Stimulated activated naive CD4-positive, alpha-beta T cell (primary cell): ENCODE results near the gene ANKRD23.
"Not testable (repeated sequence)": the region's sequence is repeated elsewhere in the genome, so short reads cannot be mapped to it uniquely, and the experiment has no call there.

Experiments
- DNase-seq, 6 experiments: peaks; one replicate each; lab custom pipeline; 2025; lab: John Stamatoyannopoulos, UW

The ANKRD23 gene

GRCh38 chr2:96843538-96844268 is at the start of gene ANKRD23:
ANKRD23 (minus strand) TSS chr2:96844021; CDS start chr2:96843992, 29 bp downstream.
- DNase-seq = no peak

- DNase-seq = peak in 3 of 6 experiments; percentile 22 to 55 (median 39)
These were observed 47.9 kb upstream of the ANKRD23 start for GRCh38 chr2:96891591-96892333.

DNA sequence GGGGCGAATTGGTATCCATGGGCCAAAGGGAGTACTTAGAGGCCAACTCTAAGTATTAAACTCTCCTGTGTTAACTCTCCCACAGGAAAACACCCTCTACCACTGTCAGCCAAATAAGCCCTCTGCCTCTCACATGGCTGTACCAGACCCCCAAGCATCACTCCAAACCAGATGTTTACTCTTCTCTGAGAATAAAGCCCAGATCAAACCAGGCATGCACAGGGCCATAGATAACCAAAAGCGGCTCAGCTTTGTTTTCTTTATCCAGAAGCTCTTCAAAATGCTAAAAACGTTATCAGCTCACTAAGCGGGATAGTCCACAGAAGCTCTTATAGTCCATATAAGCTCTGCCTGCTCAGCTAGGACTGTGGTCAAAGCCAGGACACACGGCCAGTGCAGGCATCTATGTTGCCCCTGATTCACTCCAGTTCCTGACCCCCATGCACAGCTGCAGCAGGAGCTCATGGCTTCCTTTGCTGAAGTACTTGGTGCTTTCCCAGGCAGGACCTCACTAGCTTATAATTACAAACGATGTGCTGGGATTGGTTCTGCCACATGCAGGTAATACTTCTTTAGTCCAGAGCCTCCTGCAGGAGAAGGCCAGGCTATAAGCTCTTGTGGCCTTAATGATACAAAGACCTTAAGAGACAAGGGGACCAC is 47.0 kb upstream of the ANKRD23 start:
- no peak for DNase-seq

GRCh38 chr2:96890252-96890651 is 46.4 kb upstream of the ANKRD23 start:
- DNase-seq = no peak

DNA sequence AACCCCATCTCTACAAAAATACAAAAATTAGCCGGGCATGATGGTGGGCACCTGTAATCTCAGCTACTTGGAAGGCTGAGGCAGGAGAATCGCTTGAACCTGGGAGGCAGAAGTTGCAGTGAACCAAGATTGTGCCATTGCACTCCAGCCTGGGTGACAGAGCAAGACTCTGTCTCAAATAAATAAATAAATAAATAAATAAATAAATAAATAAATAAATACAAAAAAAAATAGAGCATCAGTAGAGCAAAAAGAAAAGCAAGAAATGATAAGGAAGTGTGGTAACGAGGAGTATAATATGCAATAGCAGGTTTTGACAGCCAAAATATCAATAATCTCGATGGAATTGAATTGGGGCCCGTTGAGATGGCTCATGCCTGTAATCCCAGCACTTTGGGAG is 45.7 kb upstream of the ANKRD23 start:
- DNase-seq = not testable (repeated sequence)

DNA sequence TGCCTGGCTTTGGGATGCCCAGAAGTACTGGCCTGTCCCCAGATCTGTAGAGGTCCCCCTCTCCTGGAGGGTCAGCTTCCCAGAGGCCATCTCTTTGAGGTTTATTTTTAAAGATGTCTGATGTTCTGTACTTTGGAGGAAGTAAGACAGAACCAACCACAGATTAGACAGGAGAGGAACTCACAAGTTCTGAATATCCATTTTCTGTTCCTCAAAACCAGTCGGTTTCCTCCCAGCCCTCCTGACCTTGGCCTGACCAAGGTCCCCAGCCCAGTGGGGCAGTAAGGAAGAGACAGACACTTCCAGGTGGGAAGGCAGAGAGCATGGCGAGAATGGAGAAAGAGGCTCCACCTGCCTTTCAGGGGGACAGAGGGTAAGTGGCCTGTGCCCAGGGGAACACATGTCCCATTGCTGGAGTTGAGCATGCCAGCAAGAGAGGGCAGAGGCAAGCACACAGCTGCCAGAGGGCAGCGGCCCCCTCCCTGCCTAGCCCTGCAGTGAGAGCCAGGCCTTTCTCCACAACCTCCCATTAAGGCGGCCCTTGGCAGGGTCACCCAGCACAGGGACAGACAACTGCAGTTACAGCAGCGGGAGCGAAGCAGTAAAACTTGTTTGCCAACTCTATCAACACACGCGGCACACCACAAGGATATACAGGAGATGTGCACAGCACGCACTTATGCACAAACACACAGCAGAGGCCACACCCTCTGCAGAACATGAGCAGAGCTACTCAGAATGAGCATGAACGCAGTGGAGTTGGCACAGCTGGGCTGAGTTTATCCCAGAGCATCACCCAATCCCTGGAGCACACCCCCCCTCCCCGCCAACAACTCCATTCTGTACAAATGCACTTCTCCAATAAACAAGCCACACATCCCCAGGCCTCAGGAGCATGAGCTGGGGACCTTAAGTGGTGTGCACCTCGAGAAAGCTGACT is 44.5 kb upstream of the ANKRD23 start:
- DNase-seq = no peak

GRCh38 chr2:96887493-96888012 is 43.7 kb upstream of the ANKRD23 start:
- DNase-seq = no peak

DNA sequence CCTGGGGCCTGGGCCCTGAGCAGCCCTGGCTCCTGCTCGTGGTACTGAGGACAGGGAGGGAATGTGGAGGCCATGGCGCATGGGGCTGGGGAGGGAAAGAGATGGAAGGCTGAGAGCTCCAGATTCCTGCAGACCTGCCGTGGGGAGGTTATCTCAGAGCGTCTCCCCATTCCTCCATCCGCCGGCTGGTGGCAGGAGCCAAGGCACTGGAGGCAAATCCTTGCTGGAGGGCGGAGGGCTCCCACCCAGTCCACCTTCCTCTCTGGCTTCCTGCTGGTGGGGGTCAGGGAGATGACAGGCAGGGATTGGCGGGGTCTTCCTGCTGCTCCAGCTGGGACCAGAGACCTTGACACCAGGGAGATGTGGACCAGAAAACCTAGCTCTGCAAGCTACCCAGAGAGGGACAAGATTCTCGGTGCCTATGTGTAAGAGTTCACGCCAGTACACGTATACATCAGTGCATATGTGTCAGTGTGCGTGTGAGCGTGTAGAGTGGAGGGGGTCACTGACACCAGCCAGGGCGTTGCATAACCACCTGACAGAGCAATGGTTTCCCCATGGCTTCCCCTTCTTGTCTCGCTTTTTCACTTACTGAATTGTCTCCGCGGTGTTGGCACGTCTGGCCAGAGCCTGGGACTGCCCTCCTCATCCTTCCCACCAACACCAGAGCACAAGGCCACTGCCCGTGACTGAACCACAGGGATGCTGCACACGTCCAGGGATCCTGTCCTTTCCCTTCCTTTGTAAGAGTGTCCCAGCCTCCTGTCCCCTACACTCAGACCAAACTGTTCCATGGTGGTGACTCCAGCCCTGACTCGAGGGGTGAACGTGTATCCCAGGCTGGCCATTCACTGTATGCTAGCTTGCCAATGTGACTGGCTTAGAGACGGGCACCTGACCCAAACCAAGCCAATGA is 41.9 kb upstream of the ANKRD23 start:
- no peak for DNase-seq

- DNase-seq = no peak
These were observed 40.7 kb upstream of the ANKRD23 start for GRCh38 chr2:96884299-96885094.

GRCh38 chr2:96883306-96883705 is 39.5 kb upstream of the ANKRD23 start:
- DNase-seq = no peak

- no peak for DNase-seq
These were observed 39.1 kb upstream of the ANKRD23 start for GRCh38 chr2:96882906-96883305.

DNA sequence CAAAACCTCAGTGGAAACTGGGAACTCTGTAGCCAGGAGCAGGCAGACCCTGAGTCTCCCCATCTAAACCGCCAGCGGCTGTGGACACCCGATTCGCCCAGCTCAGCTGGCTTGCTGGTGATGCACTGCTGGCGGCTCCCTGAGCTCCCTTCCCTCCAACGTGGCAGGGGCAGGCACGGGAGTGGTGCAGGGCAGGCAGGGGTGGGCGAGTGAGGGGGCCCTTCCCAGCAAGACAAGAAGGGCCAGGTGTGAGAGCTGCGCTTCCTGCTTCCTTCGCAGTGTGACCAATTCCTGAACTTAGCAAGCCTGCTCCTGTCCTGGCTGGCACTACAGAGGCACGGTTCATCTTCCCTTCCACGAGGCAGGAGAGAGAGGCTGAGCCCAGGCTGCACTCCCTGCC is 38.4 kb upstream of the ANKRD23 start:
- DNase-seq = no peak

GRCh38 chr2:96881349-96882195 is 37.8 kb upstream of the ANKRD23 start:
- no peak for DNase-seq

DNA sequence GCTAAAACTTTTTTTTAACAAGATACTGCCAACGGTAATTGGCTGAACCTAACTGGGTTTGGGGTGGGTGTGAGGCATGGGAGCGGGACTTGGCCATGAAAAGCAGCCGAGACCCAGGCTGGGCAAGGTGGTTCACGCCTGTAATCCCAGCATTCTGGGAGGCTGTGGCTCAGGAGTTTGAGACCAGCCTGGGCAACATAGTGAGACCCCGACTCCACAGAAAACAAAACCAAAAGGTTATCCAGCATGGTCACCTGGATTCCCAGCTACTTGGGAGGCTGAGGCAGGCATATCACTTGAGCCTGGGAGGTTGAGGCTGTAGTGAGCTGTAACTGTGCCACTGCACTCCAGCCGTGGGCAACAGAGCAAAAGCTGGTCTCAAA is 37.1 kb upstream of the ANKRD23 start:
- no peak for DNase-seq

DNA sequence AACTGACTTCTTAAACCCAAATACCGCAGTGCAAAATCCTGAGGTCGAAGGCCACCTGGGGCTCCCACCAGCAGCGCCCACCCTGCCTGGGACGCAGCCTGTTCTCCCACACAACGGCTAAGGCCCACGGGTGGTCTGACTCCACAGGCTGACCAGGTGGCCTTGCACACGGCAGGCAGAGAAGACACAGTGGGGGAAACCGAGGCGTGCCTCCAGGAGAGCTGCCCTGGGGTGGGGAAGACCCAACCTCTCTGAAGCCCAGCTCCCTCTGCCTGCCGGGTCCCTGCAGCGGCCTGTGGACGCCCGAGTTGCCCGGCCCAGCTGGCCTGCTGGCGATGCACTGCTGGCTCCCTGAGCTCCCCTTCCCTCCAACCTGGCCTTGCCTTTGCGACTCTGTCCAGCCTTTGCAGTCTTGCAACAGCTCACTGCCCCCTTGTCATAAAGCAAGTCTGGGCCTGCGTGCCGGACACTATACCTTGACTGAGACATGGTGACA is 35.8 kb upstream of the ANKRD23 start:
- no peak for DNase-seq

DNA sequence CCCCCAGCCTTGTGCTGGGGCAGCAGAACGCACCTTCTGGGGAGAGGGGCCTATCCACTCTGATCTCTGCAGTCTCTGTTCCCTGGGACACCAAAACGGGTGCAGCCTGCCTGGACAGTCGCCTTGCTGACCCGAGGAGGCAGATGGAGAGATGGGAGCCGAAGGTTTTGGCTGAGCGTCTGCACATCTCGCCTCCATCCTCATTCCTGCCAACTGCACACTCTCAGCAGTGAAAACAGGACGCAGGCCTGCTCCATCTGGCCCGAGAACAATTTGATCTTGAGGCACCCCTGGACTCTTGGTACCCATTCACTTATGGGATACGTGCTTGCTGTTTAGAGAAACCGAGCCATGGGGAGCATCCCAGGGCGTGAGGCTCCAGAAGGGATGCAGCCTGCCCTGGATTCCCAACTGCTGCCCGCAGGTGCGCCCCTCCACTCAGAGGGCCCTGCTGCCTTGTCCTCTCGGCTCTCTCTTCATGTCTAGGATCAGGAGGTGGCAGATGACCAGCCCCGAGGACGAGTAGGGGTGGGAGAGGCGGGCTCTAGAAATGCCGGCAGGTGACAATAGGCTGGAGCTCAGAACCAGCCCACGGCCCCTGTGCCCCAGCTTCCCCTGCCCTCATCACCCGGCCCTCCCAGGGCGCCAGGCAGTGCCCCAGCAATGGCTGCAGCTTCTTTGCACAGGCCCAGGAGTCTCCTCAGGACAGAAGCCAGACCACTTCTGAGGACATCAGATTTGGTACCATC is 35.1 kb upstream of the ANKRD23 start:
- no peak for DNase-seq

- DNase-seq = no peak
These were observed 34.4 kb upstream of the ANKRD23 start for GRCh38 chr2:96878171-96878570.

- no peak for DNase-seq
These were observed 33.8 kb upstream of the ANKRD23 start for GRCh38 chr2:96877631-96878092.
